GM12878 (cell line): Measurements from ENCODE around the gene PCSK1N. TPM values are rescaled to one million over a fixed set of nuclear protein-coding genes. Genes with fewer than 3 reads are reported as not detected.

Source experiments
- ATAC-seq: fragments of 200-7000 bp; cut with Tn5 transposase; 3 replicates; pipeline ENCODE4 v1.9.1; 2020; ENCODE audit warnings: mild to moderate bottlenecking, moderate library complexity
- BruUV-seq: library from RNA; stranded (reverse); fragments of 400-500 nt; replicated peaks from 2 replicates; lab custom pipeline; 2021; lab: Mats Ljungman, UMichigan
- CTCF ChIA-PET: fragments of 300-600 bp; sonication (Branson Sonifier 250); formaldehyde crosslinking; extraction: SDS; loops from one replicate; lab custom pipeline; 2021; ENCODE audit warnings: inconsistent platforms; lab: Yijun Ruan, JAX
- POLR2A ChIA-PET: fragments of 350-600 bp; formaldehyde crosslinking; extraction: SDS; loops from one replicate; lab custom pipeline; 2021; ENCODE audit warnings: inconsistent platforms; lab: Charles Lee
- RAD21 ChIA-PET: fragments of 300-600 bp; sonication (Branson Sonifier 250); formaldehyde crosslinking; loops from one replicate; lab custom pipeline; 2023; ENCODE audit warnings: antibody characterized with exemption; ENCODE audit not compliant: unreplicated experiment; lab: Charles Lee
- SMC1A ChIA-PET: fragments of 300-600 bp; sonication (Branson Sonifier 250); formaldehyde crosslinking; loops from one replicate; lab custom pipeline; 2023; ENCODE audit not compliant: unreplicated experiment, uncharacterized antibody; lab: Charles Lee
- DNase-seq: peaks from one replicate; pipeline ENCODE4 v3.0.0-alpha.2; 2011; ENCODE audit warnings: low read depth, low spot score
- FAIRE-seq: peaks from 3 replicates; lab custom pipeline; 2011; peaks lifted over from hg19 to GRCh38; lab: Jason Lieb, UNC
- H2AFZ ChIP-seq: 2 replicates; pipeline ENCODE4 v1.6.0; 2011; ENCODE audit warnings: low read depth, low read length, control low read depth; ENCODE audit not compliant: control insufficient read depth
- H3K27ac ChIP-seq: 2 replicates; pipeline ENCODE4 v1.5.1; 2011; ENCODE audit warnings: control low read depth; ENCODE audit not compliant: control insufficient read depth, insufficient read depth
- H3K27me3 ChIP-seq, 2 experiments: replicated peaks in 1 of 2; 2 replicates each; pipeline versions ENCODE4 v1.6.0 to v1.6.1; 2011; ENCODE audit warnings: low read length in 1 of 2; ENCODE audit not compliant: control insufficient read depth in 2 of 2, insufficient read depth in 2 of 2
- H3K36me3 ChIP-seq, 2 experiments: 2 replicates each; pipeline ENCODE4 v1.5.1; 2011; ENCODE audit warnings: low read length in 1 of 2; ENCODE audit not compliant: control insufficient read depth in 2 of 2, insufficient read depth in 2 of 2
- H3K4me1 ChIP-seq: 2 replicates; pipeline ENCODE4 v1.6.1; 2011; ENCODE audit warnings: mild to moderate bottlenecking, low read length, moderate library complexity, mixed read lengths; ENCODE audit not compliant: control insufficient read depth, insufficient read depth
- H3K4me2 ChIP-seq: 2 replicates; pipeline ENCODE4 v1.6.0; 2011; ENCODE audit warnings: control low read depth; ENCODE audit not compliant: control insufficient read depth, insufficient read depth
- H3K4me3 ChIP-seq: fragments of 200-600 bp; sonication (generic); 2 replicates; pipeline ENCODE4 v1.5.1; 2016
- H3K79me2 ChIP-seq: 2 replicates; pipeline ENCODE4 v1.6.0; 2011; ENCODE audit warnings: low read length; ENCODE audit not compliant: control insufficient read depth, insufficient read depth
- H3K9ac ChIP-seq: 2 replicates; pipeline ENCODE4 v1.8.0; 2011; ENCODE audit warnings: low read length, control low read depth, mixed read lengths; ENCODE audit not compliant: control insufficient read depth, insufficient read depth
- H3K9me3 ChIP-seq: replicated peaks from 3 replicates; pipeline ENCODE4 v1.5.1; 2011; ENCODE audit warnings: mild to moderate bottlenecking, low read length; ENCODE audit not compliant: control insufficient read depth, insufficient read depth
- H4K20me1 ChIP-seq: 2 replicates; pipeline ENCODE4 v1.6.0; 2011; ENCODE audit not compliant: control insufficient read depth, insufficient read depth
- CHD4 ChIP-seq: fragments of 200-600 bp; sonication (generic); IDR thresholded peaks from 2 replicates; pipeline ENCODE4 v1.6.1; 2016; ENCODE audit warnings: mild to moderate bottlenecking
- KAT2A ChIP-seq: conservative IDR thresholded peaks from 2 replicates; pipeline ENCODE4 v1.6.1; 2011; ENCODE audit warnings: low read depth, low read length; ENCODE audit not compliant: control insufficient read depth
- KDM1A ChIP-seq: fragments of 200-600 bp; sonication (generic); IDR thresholded peaks from 2 replicates; pipeline ENCODE4 v1.6.1; 2016; ENCODE audit warnings: borderline replicate concordance
- SPI1 ChIP-seq: IDR thresholded peaks from 2 replicates; pipeline ENCODE4 v1.6.1; 2011; ENCODE audit warnings: low read depth, mild to moderate bottlenecking, low read length, moderate library complexity, borderline replicate concordance; ENCODE audit not compliant: insufficient read depth
- ZZZ3 ChIP-seq: IDR thresholded peaks from 2 replicates; pipeline ENCODE4 v1.6.1; 2011; ENCODE audit warnings: low read depth; ENCODE audit not compliant: control insufficient read depth, insufficient read length
- WGBS: methylation state at CpG from one replicate; pipeline ENCODE4 v1.1.6; 2016; ENCODE audit warnings: low lambda C conversion rate; ENCODE audit not compliant: insufficient replicate concordance, insufficient coverage; ENCODE audit errors: missing lambda C conversion rate; 5-methylcytosine and 5-hydroxymethylcytosine counted together
- in situ Hi-C: fragments of 300-500 bp; cut with MboI; formaldehyde crosslinking; loops from 9 replicates; pipeline ENCODE4 v1.14.3; 2018; ENCODE audit warnings: mixed read lengths
- intact Hi-C: fragments of 100-400 bp; cut with micrococcal nuclease; formaldehyde crosslinking; loops from one replicate; pipeline ENCODE4 v1.14.2; 2022; ENCODE audit not compliant: unreplicated experiment
- polyA plus RNA-seq, 11 experiments: library from polyadenylated mRNA; depleted of rRNA in 4 of 11; unstranded in 6 of 11; stranded (reverse) in 5 of 11; fragments of >200 nt; fragmentation: Nextera tagmentation in 4 of 11; fragmentation: Illumina TruSeq in 1 of 11; extraction: Ambion mirVana in 4 of 11; extraction: Trizol in 1 of 11; gene quantifications; 1 replicate in 1 of 11; 2 replicates in 10 of 11; pipeline versions ENCODE4 v1.2.1 to v1.2.3, GENCODE V29; 2011 to 2016; ENCODE audit warnings: inconsistent platforms in 2 of 11, missing spikeins in 2 of 11, low read depth in 1 of 11
- total RNA-seq, 4 experiments: library from RNA; depleted of rRNA in 3 of 4; stranded (reverse); fragments of >200 nt in 3 of 4; fragmentation: Illumina TruSeq in 1 of 4; extraction: Trizol in 1 of 4; gene quantifications; 2 replicates each; pipeline versions ENCODE4 v1.2.1 to v1.2.3, GENCODE V29; 2013 to 2021
- TF ChIP-seq, protein P1 (sequence below), 3 experiments: IDR thresholded peaks in 2 of 3; conservative IDR thresholded peaks in 1 of 3; 2 replicates each; pipeline ENCODE4 v1.5.1; 2011; ENCODE audit warnings: low read depth in 3 of 3, low read length in 3 of 3, mild to moderate bottlenecking in 3 of 3, control low read depth in 2 of 3, moderate library complexity in 2 of 3, inconsistent platforms in 1 of 3, mixed read lengths in 1 of 3; ENCODE audit not compliant: control insufficient read depth in 2 of 3, insufficient read depth in 1 of 3; ENCODE audit errors: extremely low read depth in 1 of 3
- TF ChIP-seq, protein P2 (sequence below): fragments of 450-650 bp; IDR thresholded peaks from 2 replicates; pipeline ENCODE4 v1.6.1; 2014; ENCODE audit warnings: mild to moderate bottlenecking

Gene PCSK1N
- total and polyA plus RNA-seq, 10 of the 15 experiments (the other 5 are each of a cell fraction or from before 2014, with no cell fraction given): 0.19 TPM; not detected in 9

DNA sequence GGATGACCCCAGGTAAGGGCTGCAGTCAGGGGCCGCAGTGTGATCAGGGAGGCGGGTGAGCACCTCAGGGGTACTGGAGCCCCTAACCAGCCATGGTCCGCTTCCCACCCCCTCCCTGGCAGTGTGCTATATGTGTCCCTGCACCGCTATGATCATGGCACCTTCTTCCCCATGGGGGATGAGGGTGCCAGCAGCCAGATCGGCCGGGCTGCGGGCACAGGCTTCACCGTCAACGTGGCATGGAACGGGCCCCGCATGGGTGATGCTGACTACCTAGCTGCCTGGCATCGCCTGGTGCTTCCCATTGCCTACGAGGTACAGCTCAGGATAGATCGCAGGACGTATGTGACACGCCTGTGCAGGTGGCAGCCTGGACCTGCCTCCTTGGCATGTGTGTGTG lies 17.3 kb downstream of the PCSK1N start:
- BruUV-seq: no TSS peak
- H3K36me3 ChIP-seq: no peaks in the 10 kb centered on the region
- no peaks in the 10 kb centered on the region for H4K20me1 ChIP-seq
- TF ChIP-seq, protein P1, sequence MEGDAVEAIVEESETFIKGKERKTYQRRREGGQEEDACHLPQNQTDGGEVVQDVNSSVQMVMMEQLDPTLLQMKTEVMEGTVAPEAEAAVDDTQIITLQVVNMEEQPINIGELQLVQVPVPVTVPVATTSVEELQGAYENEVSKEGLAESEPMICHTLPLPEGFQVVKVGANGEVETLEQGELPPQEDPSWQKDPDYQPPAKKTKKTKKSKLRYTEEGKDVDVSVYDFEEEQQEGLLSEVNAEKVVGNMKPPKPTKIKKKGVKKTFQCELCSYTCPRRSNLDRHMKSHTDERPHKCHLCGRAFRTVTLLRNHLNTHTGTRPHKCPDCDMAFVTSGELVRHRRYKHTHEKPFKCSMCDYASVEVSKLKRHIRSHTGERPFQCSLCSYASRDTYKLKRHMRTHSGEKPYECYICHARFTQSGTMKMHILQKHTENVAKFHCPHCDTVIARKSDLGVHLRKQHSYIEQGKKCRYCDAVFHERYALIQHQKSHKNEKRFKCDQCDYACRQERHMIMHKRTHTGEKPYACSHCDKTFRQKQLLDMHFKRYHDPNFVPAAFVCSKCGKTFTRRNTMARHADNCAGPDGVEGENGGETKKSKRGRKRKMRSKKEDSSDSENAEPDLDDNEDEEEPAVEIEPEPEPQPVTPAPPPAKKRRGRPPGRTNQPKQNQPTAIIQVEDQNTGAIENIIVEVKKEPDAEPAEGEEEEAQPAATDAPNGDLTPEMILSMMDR (IDR thresholded peaks at IDR 0.05 in 2 of 3, conservative IDR thresholded peaks at IDR 0.05 in 1 of 3; ENCODE audit: control insufficient read depth in 2 of 3, extremely low read depth in 1 of 3, insufficient read depth in 1 of 3, low read depth in 3 of 3, low read length in 3 of 3): no peak
- TF ChIP-seq, protein P2, sequence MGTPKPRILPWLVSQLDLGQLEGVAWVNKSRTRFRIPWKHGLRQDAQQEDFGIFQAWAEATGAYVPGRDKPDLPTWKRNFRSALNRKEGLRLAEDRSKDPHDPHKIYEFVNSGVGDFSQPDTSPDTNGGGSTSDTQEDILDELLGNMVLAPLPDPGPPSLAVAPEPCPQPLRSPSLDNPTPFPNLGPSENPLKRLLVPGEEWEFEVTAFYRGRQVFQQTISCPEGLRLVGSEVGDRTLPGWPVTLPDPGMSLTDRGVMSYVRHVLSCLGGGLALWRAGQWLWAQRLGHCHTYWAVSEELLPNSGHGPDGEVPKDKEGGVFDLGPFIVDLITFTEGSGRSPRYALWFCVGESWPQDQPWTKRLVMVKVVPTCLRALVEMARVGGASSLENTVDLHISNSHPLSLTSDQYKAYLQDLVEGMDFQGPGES: no peak
- TF ChIP-seq KAT2A (no peak), KDM1A (no peak), SPI1 (no peak), ZZZ3 (no peak), CHD4 (no peak)
- WGBS: 74% methylated on average over 16 of the region's 16 CpGs
- H3K4me1 ChIP-seq: no peaks in the 10 kb centered on the region
- H3K9me3 ChIP-seq: no peaks in the 10 kb centered on the region
- no peaks in the 10 kb centered on the region for H3K27me3 ChIP-seq
- H3K27ac ChIP-seq: no peak overlapping the region
- DNase-seq (no peak), ATAC-seq (no peak), FAIRE-seq (no peak)
- CTCF ChIA-PET: no interaction called here
- intact Hi-C loops: no loop called here
- no peak overlapping the region for H2AFZ ChIP-seq
- RAD21 ChIA-PET: no interaction called here
- H3K79me2 ChIP-seq: no peaks in the 10 kb centered on the region
- H3K9ac ChIP-seq: no peak overlapping the region
- H3K4me2 ChIP-seq: no peak overlapping the region
- H3K4me3 ChIP-seq: no peak overlapping the region
- POLR2A ChIA-PET: no interaction called here
- SMC1A ChIA-PET: no interaction called here
- in situ Hi-C loops: no loop called here
